ENCODE measurements around the gene PDLIM7.

DNA sequence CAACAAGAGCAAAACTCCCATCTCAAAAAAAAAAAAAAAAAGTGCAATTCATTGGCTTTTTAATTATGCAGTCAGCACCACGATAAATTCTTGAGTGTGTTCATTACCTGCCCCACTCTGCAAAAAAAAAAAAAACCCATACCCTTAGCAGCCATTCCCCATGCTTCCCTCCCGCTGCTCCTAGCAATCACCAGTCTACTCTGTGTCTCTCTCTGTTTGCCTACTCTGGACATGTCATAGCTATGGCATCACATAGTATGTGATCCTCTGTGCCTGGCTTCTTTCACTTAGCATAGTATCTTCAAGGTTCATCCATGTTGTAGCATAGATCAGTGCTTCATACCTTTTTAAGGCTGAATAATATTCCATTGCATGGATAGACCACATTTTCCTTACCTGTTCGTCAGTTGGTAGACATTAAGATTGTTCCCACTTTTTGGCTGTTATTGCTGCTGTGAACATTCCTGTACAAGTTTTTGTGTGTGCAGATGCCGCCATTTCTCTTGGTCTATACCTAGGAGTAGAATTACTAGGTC is 57.8 kb downstream of the PDLIM7 start:
- TF ChIP-seq FOXK2 (IDR thresholded peaks at IDR 0.05) (no peak), SP1 (IDR thresholded peaks at IDR 0.05) (no peak), ELF4 (IDR thresholded peaks at IDR 0.05) (no peak)

Data from HEK293T (cell line).